Upper lobe of left lung (tissue), 4 donors: Measurements from ENCODE around the gene KAZN.

Experiments
- CTCF ChIP-seq, 6 experiments: fragments of 450-650 bp in 4 of 6; fragments of 200-600 bp in 2 of 6; sonication (generic) in 2 of 6; IDR thresholded peaks; one replicate each; pipeline ENCODE4 v1.5.1; 2016 to 2019; ENCODE audit warnings: antibody characterized with exemption in 6 of 6
- POLR2A ChIP-seq, 4 donors: fragments of 450-650 bp; IDR thresholded peaks; one replicate each; pipeline ENCODE4 v1.5.1; 2016 to 2017; ENCODE audit warnings: antibody characterized with exemption in 4 of 4, mild to moderate bottlenecking in 2 of 4

- TF ChIP-seq CTCF (IDR thresholded peaks at IDR 0.05) (no peak), POLR2A (IDR thresholded peaks at IDR 0.05) (no peak)
These were observed 158.8 kb downstream of the KAZN start for GRCh38 chr1:14757286-14757625.
